C4-2B (cell line): ENCODE results near the gene INHA.
A peak's percentile ranks its signal among the peaks of the same experiment; 100 is the strongest.

Experiments
- H3K27ac ChIP-seq: fragments of 450-650 bp; 2 replicates; pipeline ENCODE4 v1.5.1; 2017
- ZFX ChIP-seq: fragments of 450-650 bp; IDR thresholded peaks from 2 replicates; pipeline ENCODE4 v1.6.1; 2017
- TF ChIP-seq, protein P1 (sequence below): fragments of 450-650 bp; conservative IDR thresholded peaks from 2 replicates; pipeline ENCODE4 v1.5.1; 2017; ENCODE audit warnings: mild to moderate bottlenecking

Gene INHA

DNA sequence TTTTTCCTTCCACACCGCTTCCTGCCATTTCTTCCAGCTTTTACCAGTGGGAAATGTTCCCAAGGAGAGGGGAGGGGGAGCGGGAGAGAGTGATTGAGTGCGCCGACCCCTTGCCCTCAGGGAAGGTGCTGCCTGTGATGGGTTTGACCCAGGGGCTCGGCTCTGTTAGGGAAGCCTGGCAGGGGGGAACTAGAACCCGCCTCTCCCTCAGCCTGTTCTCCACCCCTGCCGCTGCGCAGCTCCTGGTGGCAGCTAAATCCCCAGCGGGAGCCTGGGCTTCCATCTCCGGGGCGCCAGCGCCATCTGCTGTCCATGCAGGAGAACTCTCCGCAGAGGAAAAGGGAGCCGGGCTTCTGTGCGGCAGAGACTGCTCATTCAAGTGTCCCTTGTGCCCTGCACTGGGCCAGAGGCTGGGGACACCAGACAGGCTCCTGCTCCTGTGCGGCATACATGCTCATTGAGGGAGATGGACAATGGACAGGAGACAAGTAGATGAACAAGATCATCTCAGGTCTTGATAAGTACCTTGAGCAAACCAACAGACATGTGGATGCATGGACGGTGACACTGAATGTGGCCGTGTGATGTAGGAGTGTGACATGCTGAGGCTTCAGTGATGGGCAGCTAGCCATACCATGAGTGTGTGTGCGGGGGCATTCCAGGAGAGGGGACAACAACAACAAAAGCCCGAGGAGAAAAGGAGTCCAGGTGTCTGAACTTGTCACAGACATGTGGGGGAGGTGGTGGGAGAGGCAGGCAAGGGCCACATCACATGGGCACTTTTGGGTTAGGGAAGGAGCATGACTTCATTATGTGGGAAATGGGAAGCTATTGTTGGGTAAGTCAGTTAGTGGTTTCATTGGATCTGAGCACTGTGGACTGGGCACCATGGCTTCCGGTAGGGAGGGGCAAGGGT lies 41.8 kb upstream of the INHA start:
- H3K27ac ChIP-seq: no peak overlapping the region
- TF ChIP-seq ZFX: no peak
- TF ChIP-seq, protein P1, sequence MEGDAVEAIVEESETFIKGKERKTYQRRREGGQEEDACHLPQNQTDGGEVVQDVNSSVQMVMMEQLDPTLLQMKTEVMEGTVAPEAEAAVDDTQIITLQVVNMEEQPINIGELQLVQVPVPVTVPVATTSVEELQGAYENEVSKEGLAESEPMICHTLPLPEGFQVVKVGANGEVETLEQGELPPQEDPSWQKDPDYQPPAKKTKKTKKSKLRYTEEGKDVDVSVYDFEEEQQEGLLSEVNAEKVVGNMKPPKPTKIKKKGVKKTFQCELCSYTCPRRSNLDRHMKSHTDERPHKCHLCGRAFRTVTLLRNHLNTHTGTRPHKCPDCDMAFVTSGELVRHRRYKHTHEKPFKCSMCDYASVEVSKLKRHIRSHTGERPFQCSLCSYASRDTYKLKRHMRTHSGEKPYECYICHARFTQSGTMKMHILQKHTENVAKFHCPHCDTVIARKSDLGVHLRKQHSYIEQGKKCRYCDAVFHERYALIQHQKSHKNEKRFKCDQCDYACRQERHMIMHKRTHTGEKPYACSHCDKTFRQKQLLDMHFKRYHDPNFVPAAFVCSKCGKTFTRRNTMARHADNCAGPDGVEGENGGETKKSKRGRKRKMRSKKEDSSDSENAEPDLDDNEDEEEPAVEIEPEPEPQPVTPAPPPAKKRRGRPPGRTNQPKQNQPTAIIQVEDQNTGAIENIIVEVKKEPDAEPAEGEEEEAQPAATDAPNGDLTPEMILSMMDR: peak; percentile 92

DNA sequence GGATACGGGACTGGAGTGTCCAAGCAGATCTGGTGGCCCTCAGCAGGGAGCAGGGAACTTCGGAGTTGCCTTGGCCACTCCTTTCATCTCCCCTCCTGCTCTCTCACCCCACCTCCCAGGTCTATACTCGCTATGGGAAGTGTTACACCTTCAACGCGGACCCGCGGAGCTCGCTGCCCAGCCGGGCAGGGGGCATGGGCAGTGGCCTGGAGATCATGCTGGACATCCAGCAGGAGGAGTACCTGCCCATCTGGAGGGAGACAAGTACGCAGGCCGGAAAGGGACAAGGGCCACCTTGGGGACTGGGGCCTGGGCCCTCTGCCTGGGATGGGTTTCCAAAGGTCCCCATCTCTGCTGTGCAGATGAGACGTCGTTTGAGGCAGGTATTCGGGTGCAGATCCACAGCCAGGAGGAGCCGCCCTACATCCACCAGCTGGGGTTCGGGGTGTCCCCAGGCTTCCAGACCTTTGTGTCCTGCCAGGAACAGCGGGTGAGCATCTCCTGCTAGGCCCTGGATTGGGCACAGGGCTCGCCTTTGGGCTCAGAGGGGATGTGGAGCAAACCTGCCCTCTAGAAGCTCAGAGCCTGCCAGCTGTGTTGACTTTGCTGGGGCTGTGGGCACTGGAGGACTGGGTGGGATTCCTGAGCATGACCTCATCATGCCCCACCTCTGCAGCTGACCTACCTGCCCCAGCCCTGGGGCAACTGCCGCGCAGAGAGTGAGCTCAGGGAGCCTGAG lies 40.3 kb upstream of the INHA start:
- H3K27ac ChIP-seq: no peak overlapping the region
- no peak for TF ChIP-seq ZFX
- TF ChIP-seq, protein P1: no peak

DNA sequence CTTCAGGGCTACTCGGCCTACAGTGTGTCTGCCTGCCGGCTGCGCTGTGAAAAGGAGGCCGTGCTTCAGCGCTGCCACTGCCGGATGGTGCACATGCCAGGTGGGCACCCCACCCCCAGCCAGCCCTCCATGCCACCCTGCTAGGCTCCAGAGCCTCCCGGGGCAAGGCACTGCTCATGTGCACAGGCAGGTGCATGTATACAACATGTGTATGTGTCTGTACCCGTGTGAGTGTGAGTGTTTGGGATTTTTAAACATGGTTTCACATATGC lies 39.8 kb upstream of the INHA start:
- no peak overlapping the region for H3K27ac ChIP-seq
- TF ChIP-seq, protein P1: no peak
- no peak for TF ChIP-seq ZFX

DNA sequence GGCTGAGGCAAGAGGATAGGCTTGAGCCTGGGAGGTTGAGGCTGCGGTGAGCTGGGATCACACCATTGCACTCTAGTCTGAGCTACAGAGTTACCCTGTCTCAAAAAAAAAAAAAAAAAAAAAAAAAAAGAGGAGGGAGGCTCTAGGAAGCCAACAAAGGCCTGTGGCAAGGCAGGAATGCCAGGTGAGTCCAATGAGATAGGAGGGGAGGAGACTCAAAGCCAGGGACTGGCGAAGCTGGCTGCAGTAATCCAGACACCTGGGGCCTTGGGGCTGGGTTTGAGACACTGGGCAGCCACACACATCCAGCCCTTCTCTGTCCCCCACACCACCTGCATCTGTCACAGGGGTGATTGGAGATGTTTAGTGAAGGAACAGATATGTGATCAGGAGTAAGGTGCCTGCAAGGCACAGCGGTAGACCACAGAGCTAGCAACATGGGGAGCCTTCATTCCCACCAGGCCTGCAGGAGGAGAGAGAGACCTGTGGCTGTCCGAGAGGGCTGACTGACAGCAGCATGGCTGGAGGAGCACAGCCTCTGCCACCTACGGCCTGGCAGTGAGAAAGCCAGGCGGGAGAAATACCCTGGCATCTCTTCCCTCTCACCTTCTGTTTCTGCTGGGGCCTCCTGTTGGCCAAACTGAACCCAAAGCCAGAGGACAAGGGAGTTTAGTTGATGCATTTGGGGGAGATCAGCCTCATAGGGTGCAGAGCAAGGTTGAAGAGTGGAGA lies 38.0 kb upstream of the INHA start:
- TF ChIP-seq ZFX: no peak
- H3K27ac ChIP-seq: no peak overlapping the region

DNA sequence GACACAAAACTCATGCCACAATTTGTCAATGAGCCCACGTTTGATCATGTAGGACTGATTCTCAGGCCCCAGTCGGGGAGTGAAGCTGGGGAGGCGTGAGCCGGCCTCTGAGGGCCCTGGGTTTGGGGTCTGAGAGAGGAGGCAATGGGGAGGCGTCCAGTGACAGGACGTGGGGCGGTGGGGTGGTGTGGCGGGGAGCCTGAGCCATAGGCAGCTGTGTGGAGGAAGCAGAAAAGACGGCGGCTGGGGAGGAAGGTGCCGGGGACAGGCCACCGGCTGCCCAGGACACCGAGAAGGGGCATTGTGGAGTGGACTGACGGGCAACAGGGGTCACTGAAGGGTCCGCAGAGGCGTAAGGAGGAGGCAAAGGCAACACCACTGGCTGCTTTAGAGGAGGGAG lies 35.7 kb upstream of the INHA start:
- no peak overlapping the region for H3K27ac ChIP-seq
- TF ChIP-seq, protein P1: no peak
- no peak for TF ChIP-seq ZFX

DNA sequence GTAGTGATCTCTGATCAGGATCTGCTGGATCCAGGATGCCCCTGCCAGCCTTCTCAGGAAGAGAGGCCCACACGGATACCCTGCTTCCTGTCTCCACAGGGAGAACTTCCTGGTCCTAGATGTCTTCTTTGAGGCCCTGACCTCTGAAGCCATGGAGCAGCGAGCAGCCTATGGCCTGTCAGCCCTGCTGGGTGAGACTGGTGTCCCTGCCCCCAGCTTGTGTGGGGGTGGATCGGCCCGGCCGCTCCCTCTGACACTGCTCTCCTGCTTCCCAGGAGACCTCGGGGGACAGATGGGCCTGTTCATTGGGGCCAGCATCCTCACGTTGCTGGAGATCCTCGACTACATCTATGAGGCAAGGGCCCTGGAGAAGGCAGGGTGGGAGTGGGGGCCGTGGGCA lies 35.1 kb upstream of the INHA start:
- H3K27ac ChIP-seq: no peak overlapping the region

DNA sequence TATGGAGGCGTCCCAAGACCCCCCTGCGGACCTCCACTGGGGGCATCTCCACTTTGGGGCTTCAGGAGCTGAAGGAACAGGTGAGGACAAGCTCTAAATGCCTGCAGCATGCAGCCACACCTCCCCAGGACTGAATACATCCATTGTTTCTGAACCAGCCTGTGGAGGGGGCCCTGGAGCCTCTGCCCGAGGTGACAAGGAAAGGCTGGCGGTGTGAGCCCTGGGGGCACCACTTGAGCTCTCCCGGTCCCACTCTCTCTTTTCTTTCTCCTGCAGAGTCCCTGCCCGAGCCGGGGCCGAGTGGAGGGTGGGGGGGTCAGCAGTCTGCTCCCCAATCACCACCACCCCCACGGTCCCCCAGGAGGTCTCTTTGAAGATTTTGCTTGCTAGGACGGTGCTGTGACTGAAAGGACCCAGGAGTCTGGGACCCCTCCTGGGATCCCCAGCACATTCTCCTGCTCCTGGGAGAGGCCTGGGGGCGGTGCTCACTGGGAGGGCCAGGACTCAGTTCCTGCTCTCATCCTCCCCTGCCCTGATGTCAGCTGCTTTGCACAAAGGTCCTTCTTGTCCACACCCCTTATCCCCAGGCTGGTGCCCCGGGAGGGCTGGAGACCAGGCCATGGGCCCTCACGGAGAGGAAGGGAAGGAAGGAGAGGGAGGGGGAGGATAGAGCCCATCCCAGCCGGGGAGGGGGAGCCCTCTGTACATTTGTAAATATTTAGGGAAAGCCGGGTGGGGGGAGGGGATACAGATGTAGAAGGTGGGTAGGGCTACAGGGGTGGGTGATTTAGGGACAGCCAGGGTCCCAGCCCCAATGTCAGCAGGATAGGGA lies 34.2 kb upstream of the INHA start:
- no peak overlapping the region for H3K27ac ChIP-seq
- TF ChIP-seq ZFX: no peak
- TF ChIP-seq, protein P1: no peak

More for the DNA sequence above, 35.1 kb upstream of the INHA start:
- no peak for TF ChIP-seq ZFX
- TF ChIP-seq, protein P1: no peak
